SU-DHL-6 (cell line): Measurements from ENCODE around the gene CRYGS.

Experiments used
- H2AFZ ChIP-seq: fragments of 200-600 bp; sonication (generic); 2 replicates; pipeline ENCODE4 v1.6.1; 2014; ENCODE audit warnings: low read depth, mild to moderate bottlenecking, moderate library complexity, mixed read lengths, antibody characterized with exemption, low read length; ENCODE audit not compliant: severe bottlenecking
- H3F3A ChIP-seq: fragments of 200-600 bp; shearing (Covaris generic); 2 replicates; pipeline ENCODE4 v1.6.0; 2016; ENCODE audit warnings: antibody characterized with exemption, mild to moderate bottlenecking; ENCODE audit not compliant: insufficient read depth
- H3K27ac ChIP-seq: fragments of 200-600 bp; sonication (generic); 2 replicates; pipeline ENCODE4 v1.5.1; 2016; ENCODE audit warnings: low read depth, mild to moderate bottlenecking, low read length, moderate library complexity, mixed read lengths
- H3K27me3 ChIP-seq: fragments of 200-600 bp; sonication (generic), shearing (Covaris generic); 2 replicates; pipeline ENCODE4 v1.6.0; 2014; ENCODE audit warnings: mild to moderate bottlenecking, low read length
- H3K36me3 ChIP-seq: fragments of 200-600 bp; sonication (generic); 2 replicates; pipeline ENCODE4 v1.6.1; 2014; ENCODE audit warnings: mild to moderate bottlenecking, low read length, mixed read lengths
- H3K4me2 ChIP-seq: fragments of 300-600, 200-600 bp; shearing (Covaris generic), sonication (generic); 2 replicates; pipeline ENCODE4 v1.6.0; 2014; ENCODE audit warnings: low read length, low read depth, mild to moderate bottlenecking; ENCODE audit not compliant: poor library complexity, severe bottlenecking
- H3K4me3 ChIP-seq: fragments of 200-600 bp; sonication (generic); 2 replicates; pipeline ENCODE4 v1.5.1; 2014; ENCODE audit warnings: antibody characterized with exemption, low read length, mild to moderate bottlenecking, mixed read lengths; ENCODE audit not compliant: insufficient read depth, poor library complexity, severe bottlenecking
- H3K79me2 ChIP-seq: fragments of 200-600 bp; sonication (generic); 2 replicates; pipeline ENCODE4 v1.6.1; 2014; ENCODE audit warnings: mild to moderate bottlenecking, low read length, moderate library complexity; ENCODE audit not compliant: insufficient read depth
- H3K9ac ChIP-seq: fragments of 200-600 bp; sonication (generic); 2 replicates; pipeline ENCODE4 v1.7.0; 2014; ENCODE audit warnings: mild to moderate bottlenecking, low read length
- H3K9me2 ChIP-seq: fragments of 200-600 bp; sonication (generic); replicated peaks from 2 replicates; pipeline ENCODE4 v1.6.1; 2014; ENCODE audit warnings: low read length; ENCODE audit not compliant: insufficient read depth
- H3K9me3 ChIP-seq: fragments of 200-600 bp; sonication (generic); 2 replicates; pipeline ENCODE4 v1.6.1; 2014; ENCODE audit warnings: low read length, mixed read lengths; ENCODE audit not compliant: insufficient read depth
- H4K20me1 ChIP-seq: fragments of 200-600 bp; sonication (generic); 2 replicates; pipeline ENCODE4 v1.6.1; 2014; ENCODE audit warnings: low read depth, mild to moderate bottlenecking, antibody characterized with exemption, low read length, moderate library complexity, mixed read lengths
- EZH2phosphoT487 ChIP-seq: fragments of 200-600 bp; sonication (generic), shearing (Covaris generic); conservative IDR thresholded peaks from 2 replicates; pipeline ENCODE4 v1.6.1; 2018; ENCODE audit warnings: mild to moderate bottlenecking, antibody characterized with exemption, low read length, moderate library complexity, mixed read lengths
- TF ChIP-seq, protein P1 (sequence below): fragments of 200-600 bp; sonication (generic); IDR thresholded peaks from one replicate; pipeline ENCODE4 v1.5.1; 2017; ENCODE audit warnings: antibody characterized with exemption, mild to moderate bottlenecking, low read length, moderate library complexity; ENCODE audit not compliant: insufficient read depth, poor library complexity, severe bottlenecking

The CRYGS gene

DNA sequence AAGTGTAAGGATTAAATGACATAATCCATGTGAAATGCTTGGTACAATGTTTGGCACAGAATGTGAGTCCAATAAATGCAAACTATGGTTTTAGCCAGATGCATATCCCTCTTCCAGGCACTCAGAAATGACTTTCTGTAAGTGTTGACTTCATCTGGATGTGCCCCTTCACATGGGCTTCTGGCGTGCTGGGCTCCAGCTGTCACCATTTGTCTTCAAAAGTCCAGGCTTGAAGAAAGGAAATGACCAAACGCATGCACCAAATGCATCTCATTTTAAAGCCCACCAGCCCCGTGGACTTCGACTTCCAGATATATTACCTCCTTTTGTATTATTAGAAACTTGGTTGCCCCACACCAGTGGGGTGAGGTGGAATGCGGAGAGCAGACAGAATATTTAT lies 23.7 kb downstream of the CRYGS start:
- no peak for TF ChIP-seq EZH2phosphoT487
- TF ChIP-seq, protein P1, sequence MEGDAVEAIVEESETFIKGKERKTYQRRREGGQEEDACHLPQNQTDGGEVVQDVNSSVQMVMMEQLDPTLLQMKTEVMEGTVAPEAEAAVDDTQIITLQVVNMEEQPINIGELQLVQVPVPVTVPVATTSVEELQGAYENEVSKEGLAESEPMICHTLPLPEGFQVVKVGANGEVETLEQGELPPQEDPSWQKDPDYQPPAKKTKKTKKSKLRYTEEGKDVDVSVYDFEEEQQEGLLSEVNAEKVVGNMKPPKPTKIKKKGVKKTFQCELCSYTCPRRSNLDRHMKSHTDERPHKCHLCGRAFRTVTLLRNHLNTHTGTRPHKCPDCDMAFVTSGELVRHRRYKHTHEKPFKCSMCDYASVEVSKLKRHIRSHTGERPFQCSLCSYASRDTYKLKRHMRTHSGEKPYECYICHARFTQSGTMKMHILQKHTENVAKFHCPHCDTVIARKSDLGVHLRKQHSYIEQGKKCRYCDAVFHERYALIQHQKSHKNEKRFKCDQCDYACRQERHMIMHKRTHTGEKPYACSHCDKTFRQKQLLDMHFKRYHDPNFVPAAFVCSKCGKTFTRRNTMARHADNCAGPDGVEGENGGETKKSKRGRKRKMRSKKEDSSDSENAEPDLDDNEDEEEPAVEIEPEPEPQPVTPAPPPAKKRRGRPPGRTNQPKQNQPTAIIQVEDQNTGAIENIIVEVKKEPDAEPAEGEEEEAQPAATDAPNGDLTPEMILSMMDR: no peak
- Histone ChIP-seq H3K9ac (no peak overlapping the region), H3F3A (no peaks in the 10 kb centered on the region), H3K4me3 (no peak overlapping the region), H3K4me2 (no peak overlapping the region), H3K79me2 (no peaks in the 10 kb centered on the region), H3K9me3 (no peaks in the 10 kb centered on the region), H3K36me3 (no peaks in the 10 kb centered on the region), H3K27me3 (no peaks in the 10 kb centered on the region), H4K20me1 (no peaks in the 10 kb centered on the region), H3K27ac (no peak overlapping the region), H2AFZ (no peak overlapping the region), H3K9me2 (no peaks in the 10 kb centered on the region)

GRCh38 chr3:186519021-186519658 lies 25.0 kb downstream of the CRYGS start:
- peak overlapping the region; percentile 19 for H3K4me2 ChIP-seq
- no peak overlapping the region for H3K27ac ChIP-seq
- H2AFZ ChIP-seq: no peak overlapping the region
- H3K9me3 ChIP-seq: no peaks in the 10 kb centered on the region
- no peaks in the 10 kb centered on the region for H3K79me2 ChIP-seq
- H3K4me3 ChIP-seq: no peak overlapping the region
- H3K9me2 ChIP-seq: no peaks in the 10 kb centered on the region
- no peaks in the 10 kb centered on the region for H3K27me3 ChIP-seq
- H3K36me3 ChIP-seq: no peaks in the 10 kb centered on the region
- TF ChIP-seq, protein P1: no peak
- TF ChIP-seq EZH2phosphoT487: no peak
- no peaks in the 10 kb centered on the region for H3F3A ChIP-seq
- H4K20me1 ChIP-seq: no peaks in the 10 kb centered on the region
- H3K9ac ChIP-seq: no peak overlapping the region

GRCh38 chr3:186517218-186517617 lies 27.0 kb downstream of the CRYGS start:
- Histone ChIP-seq H4K20me1 (no peaks in the 10 kb centered on the region), H3K4me2 (no peak overlapping the region), H3K27ac (no peak overlapping the region), H3K36me3 (no peaks in the 10 kb centered on the region), H3K9me2 (no peaks in the 10 kb centered on the region), H3K79me2 (no peaks in the 10 kb centered on the region), H3K27me3 (no peaks in the 10 kb centered on the region), H3K9me3 (no peaks in the 10 kb centered on the region), H3K9ac (no peak overlapping the region), H3F3A (no peaks in the 10 kb centered on the region), H2AFZ (no peak overlapping the region), H3K4me3 (no peak overlapping the region)
- TF ChIP-seq, protein P1: no peak
